AG10803 (cell line): ENCODE data around the gene BLOC1S5.
"Not testable (repeated sequence)": the region's sequence is repeated elsewhere in the genome, so short reads cannot be mapped to it uniquely, and the experiment has no call there.

Experiments
- DNase-seq: peaks from one replicate; pipeline ENCODE4 v3.0.0; 2010; ENCODE audit warnings: low read depth
- H3K4me3 ChIP-seq: 2 replicates; pipeline ENCODE4 v1.5.1; 2011; ENCODE audit warnings: mild to moderate bottlenecking, low read length, control low read depth
- CTCF ChIP-seq: conservative IDR thresholded peaks from 2 replicates; pipeline ENCODE4 v1.5.1; 2011; ENCODE audit warnings: mild to moderate bottlenecking, low read length, control low read depth, inconsistent platforms

Gene BLOC1S5

GRCh38 chr6:7996538-7997111 is 67.6 kb downstream of the BLOC1S5 start:
- no peak for TF ChIP-seq CTCF
- H3K4me3 ChIP-seq: no peak overlapping the region
- peak; percentile 53 for DNase-seq

GRCh38 chr6:7993952-7994351 is 70.2 kb downstream of the BLOC1S5 start:
- no peak for DNase-seq
- TF ChIP-seq CTCF: no peak

GRCh38 chr6:7993399-7993798 is 70.8 kb downstream of the BLOC1S5 start:
- no peak for TF ChIP-seq CTCF
- no peak overlapping the region for H3K4me3 ChIP-seq
- no peak for DNase-seq

More at GRCh38 chr6:7993952-7994351, 70.2 kb downstream of the BLOC1S5 start:
- no peak overlapping the region for H3K4me3 ChIP-seq

GRCh38 chr6:7992002-7992815 is 72.0 kb downstream of the BLOC1S5 start:
- peak; percentile 80 for DNase-seq

GRCh38 chr6:7991536-7991935 is 72.7 kb downstream of the BLOC1S5 start:
- no peak for DNase-seq
- H3K4me3 ChIP-seq: no peak overlapping the region
- no peak for TF ChIP-seq CTCF

More at GRCh38 chr6:7992002-7992815, 72.0 kb downstream of the BLOC1S5 start:
- TF ChIP-seq CTCF: peak; percentile 55
- no peak overlapping the region; the same call in 1 of the 2 replicates for H3K4me3 ChIP-seq

- no peak overlapping the region for H3K4me3 ChIP-seq
- DNase-seq: no peak
- no peak for TF ChIP-seq CTCF
These were observed 78.0 kb downstream of the BLOC1S5 start for GRCh38 chr6:7986219-7986618.

GRCh38 chr6:7983967-7984366 is 80.2 kb downstream of the BLOC1S5 start:
- H3K4me3 ChIP-seq, DNase-seq: not testable (repeated sequence)
